HCT116 (cell line): Measurements from ENCODE around the gene LIG1.

ENCODE experiments used
- TF ChIP-seq, protein P1 (sequence below): IDR thresholded peaks from 2 replicates; pipeline ENCODE4 v1.6.1; 2012
- TF ChIP-seq, protein P2 (sequence below), 3 experiments: fragments of 200-600 bp in 1 of 3; sonication (generic) in 1 of 3; IDR thresholded peaks in 2 of 3; conservative IDR thresholded peaks in 1 of 3; 2 replicates each; pipeline ENCODE4 v1.5.1; 2012 to 2017; ENCODE audit warnings: low read depth in 2 of 3, low read length in 2 of 3, antibody characterized with exemption in 1 of 3, borderline replicate concordance in 1 of 3, control low read depth in 1 of 3, mild to moderate bottlenecking in 1 of 3, mixed read lengths in 1 of 3, mixed run types in 1 of 3, moderate library complexity in 1 of 3; ENCODE audit not compliant: insufficient read depth in 1 of 3

DNA sequence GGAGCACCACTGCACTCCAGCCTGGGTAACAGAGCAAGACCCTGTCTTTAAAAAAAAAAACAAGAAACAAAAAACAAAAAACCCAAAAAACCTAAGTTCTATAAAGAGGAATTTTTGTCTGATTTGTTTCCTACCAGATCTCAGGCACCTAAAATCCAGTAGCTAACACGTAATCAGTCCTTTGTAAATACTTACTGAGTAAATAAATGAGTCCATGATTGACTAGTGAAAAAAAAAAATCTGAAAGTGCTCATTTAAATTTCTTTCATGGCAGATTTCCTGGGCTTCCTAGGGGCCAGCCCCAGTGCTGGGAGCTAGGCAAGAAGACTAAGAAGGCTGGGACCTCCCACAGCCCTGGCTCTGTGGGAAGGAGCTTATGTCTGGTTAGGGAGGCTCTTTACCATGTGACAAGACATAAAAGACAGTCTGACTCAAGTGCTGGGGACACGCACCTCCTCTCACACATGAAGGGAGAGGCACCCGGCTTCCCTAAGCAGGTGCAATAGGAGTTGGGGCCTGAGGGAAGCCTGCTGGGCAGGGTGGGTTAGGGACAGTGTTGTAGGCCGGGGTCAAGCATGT, 22.5 kb downstream of the LIG1 start:
- TF ChIP-seq, protein P1, sequence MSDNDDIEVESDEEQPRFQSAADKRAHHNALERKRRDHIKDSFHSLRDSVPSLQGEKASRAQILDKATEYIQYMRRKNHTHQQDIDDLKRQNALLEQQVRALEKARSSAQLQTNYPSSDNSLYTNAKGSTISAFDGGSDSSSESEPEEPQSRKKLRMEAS: no peak
- TF ChIP-seq, protein P2, sequence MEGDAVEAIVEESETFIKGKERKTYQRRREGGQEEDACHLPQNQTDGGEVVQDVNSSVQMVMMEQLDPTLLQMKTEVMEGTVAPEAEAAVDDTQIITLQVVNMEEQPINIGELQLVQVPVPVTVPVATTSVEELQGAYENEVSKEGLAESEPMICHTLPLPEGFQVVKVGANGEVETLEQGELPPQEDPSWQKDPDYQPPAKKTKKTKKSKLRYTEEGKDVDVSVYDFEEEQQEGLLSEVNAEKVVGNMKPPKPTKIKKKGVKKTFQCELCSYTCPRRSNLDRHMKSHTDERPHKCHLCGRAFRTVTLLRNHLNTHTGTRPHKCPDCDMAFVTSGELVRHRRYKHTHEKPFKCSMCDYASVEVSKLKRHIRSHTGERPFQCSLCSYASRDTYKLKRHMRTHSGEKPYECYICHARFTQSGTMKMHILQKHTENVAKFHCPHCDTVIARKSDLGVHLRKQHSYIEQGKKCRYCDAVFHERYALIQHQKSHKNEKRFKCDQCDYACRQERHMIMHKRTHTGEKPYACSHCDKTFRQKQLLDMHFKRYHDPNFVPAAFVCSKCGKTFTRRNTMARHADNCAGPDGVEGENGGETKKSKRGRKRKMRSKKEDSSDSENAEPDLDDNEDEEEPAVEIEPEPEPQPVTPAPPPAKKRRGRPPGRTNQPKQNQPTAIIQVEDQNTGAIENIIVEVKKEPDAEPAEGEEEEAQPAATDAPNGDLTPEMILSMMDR (IDR thresholded peaks at IDR 0.05 in 2 of 3, conservative IDR thresholded peaks at IDR 0.05 in 1 of 3; ENCODE audit: borderline replicate concordance in 1 of 3, insufficient read depth in 1 of 3, low read depth in 2 of 3, low read length in 2 of 3): no peak
